Measurements from ENCODE around the gene BUD23. TPM values are rescaled to one million over a fixed set of nuclear protein-coding genes. Genes with fewer than 3 reads are reported as not detected.

Gene BUD23
- total and polyA plus RNA-seq, 2 experiments from 2014 or later = 62.1 to 117 TPM

DNA sequence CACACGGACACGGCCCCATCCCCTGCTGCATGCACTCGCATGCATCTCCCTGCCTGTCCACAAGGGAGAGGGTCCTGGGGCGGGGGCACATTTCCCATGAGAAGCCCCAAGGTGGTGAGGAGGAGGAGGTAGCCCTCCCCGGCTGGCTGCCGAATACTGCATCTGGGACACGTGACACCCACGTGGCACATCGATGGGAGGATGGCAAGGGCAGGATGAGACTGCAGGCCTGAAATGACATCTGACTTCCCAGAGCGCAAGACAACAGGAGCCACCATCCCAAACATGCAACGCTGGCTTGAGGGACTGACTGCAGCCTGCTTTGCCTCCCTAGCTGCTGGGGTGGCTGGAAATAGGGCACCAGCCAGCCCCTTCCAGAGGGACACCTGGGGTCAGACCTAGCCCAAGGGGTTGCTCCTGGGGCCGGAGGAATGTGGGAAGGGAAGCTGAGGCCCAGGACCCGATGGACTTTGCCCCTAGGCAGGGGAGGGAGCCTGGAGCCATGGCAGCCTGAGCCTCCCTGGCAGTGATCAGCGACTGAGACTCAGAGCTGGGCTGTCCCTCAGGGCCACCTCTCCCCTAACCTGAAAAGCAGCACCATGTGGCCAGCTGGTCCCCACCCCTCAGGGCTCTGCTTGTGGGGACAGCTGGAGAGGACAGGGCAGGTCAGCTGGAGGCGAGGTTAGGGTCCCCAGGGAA lies 16.1 kb downstream of the BUD23 start (continued):
- TF ChIP-seq POLR2AphosphoS5 (IDR thresholded peaks at IDR 0.05; ENCODE audit: low read depth) = no peak
- no peak for TF ChIP-seq ZNF114 (CRISPR knock-in tag; IDR thresholded peaks at IDR 0.05)

- Histone ChIP-seq H3K4me1 (ENCODE audit: insufficient read depth) (peaks cover 9% of the 10 kb centered on the region), H3K36me3 (ENCODE audit: insufficient read depth) (peaks cover 16% of the 10 kb centered on the region), H3K4me3 (no peak overlapping the region), H3F3A (replicated peaks; ENCODE audit: low read depth) (0 out of 2 replicates have a peak, but pooled peaks cover 8% of the 10 kb centered on the region), H2AFZ (no peak overlapping the region), H3K27me3 (ENCODE audit: insufficient read depth) (no peaks in the 10 kb centered on the region), H3K79me2 (replicated peaks; ENCODE audit: insufficient read depth) (no peaks in the 10 kb centered on the region), H4K20me1 (replicated peaks; ENCODE audit: insufficient read depth) (peaks cover 8% of the 10 kb centered on the region), H3K27ac (ENCODE audit: low read depth) (no peak overlapping the region), H3K9me2 (ENCODE audit: insufficient read depth) (no peaks in the 10 kb centered on the region), H3K4me2 (no peak overlapping the region)
- DNase-seq (ENCODE audit: low spot score) = no peak
- H3K9me3 Mint-ChIP-seq = no peaks in the 10 kb centered on the region; the same call in 2 of the 3 replicates
- peaks cover 23% of the 10 kb centered on the region for H3K4me1 Mint-ChIP-seq
- H3K4me3 Mint-ChIP-seq = no peak overlapping the region
- H3K27ac Mint-ChIP-seq = no peak overlapping the region
- peaks cover 18% of the 10 kb centered on the region for H3K27me3 Mint-ChIP-seq (ENCODE audit: insufficient read depth, low read depth, poor library complexity)
- peak; percentile 27; the same call in 1 of the 2 replicates for TF ChIP-seq POLR2AphosphoS5 (IDR thresholded peaks at IDR 0.05; ENCODE audit: low read depth)
- no peak for TF ChIP-seq ZNF331 (CRISPR knock-in tag; IDR thresholded peaks at IDR 0.05; ENCODE audit: low read depth)
- ATAC-seq = no peak
- peaks cover 48% of the 10 kb centered on the region for H3K36me3 Mint-ChIP-seq (ENCODE audit: low read depth)
Measured at GRCh38 chr7:73700069-73700423, 16.6 kb downstream of the BUD23 start.

GRCh38 chr7:73700581-73701134 lies 17.3 kb downstream of the BUD23 start:
- Histone ChIP-seq H3K9me2 (ENCODE audit: insufficient read depth) (no peaks in the 10 kb centered on the region), H4K20me1 (replicated peaks; ENCODE audit: insufficient read depth) (peaks cover 6% of the 10 kb centered on the region), H3K27ac (ENCODE audit: low read depth) (no peak overlapping the region), H3K27me3 (ENCODE audit: insufficient read depth) (no peaks in the 10 kb centered on the region), H2AFZ (no peak overlapping the region), H3K4me3 (no peak overlapping the region), H3K4me2 (no peak overlapping the region), H3F3A (replicated peaks; ENCODE audit: low read depth) (0 out of 2 replicates have a peak, but pooled peaks cover 8% of the 10 kb centered on the region), H3K79me2 (replicated peaks; ENCODE audit: insufficient read depth) (no peaks in the 10 kb centered on the region), H3K4me1 (ENCODE audit: insufficient read depth) (peaks cover 15% of the 10 kb centered on the region), H3K36me3 (ENCODE audit: insufficient read depth) (peaks cover 14% of the 10 kb centered on the region)
- Mint-ChIP-seq H3K36me3 (ENCODE audit: low read depth) (peaks cover 43% of the 10 kb centered on the region), H3K27ac (no peak overlapping the region), H3K27me3 (ENCODE audit: insufficient read depth, low read depth, poor library complexity) (peaks cover 18% of the 10 kb centered on the region), H3K9me3 (no peaks in the 10 kb centered on the region; the same call in 2 of the 3 replicates), H3K4me3 (no peak overlapping the region), H3K4me1 (peaks cover 30% of the 10 kb centered on the region)
- no peak for DNase-seq (ENCODE audit: low spot score)
- no peak for ATAC-seq
- TF ChIP-seq STAT1 (IDR thresholded peaks at IDR 0.05; ENCODE audit: unreplicated experiment) (no peak), POLR2AphosphoS5 (IDR thresholded peaks at IDR 0.05; ENCODE audit: low read depth) (no peak), EZH2 (IDR thresholded peaks at IDR 0.05; ENCODE audit: low read depth, unreplicated experiment) (no peak), ZNF331 (CRISPR knock-in tag; IDR thresholded peaks at IDR 0.05; ENCODE audit: low read depth) (no peak), NANOG (IDR thresholded peaks at IDR 0.05; ENCODE audit: borderline replicate concordance) (no peak), REST (IDR thresholded peaks at IDR 0.05; ENCODE audit: unreplicated experiment) (no peak), JUNB (IDR thresholded peaks at IDR 0.05; ENCODE audit: unreplicated experiment) (no peak), EZH2phosphoT487 (IDR thresholded peaks at IDR 0.05; ENCODE audit: unreplicated experiment) (no peak), CREB1 (CRISPR knock-in tag; IDR thresholded peaks at IDR 0.05; ENCODE audit: low read depth) (no peak)
- TF ChIP-seq, protein P1, sequence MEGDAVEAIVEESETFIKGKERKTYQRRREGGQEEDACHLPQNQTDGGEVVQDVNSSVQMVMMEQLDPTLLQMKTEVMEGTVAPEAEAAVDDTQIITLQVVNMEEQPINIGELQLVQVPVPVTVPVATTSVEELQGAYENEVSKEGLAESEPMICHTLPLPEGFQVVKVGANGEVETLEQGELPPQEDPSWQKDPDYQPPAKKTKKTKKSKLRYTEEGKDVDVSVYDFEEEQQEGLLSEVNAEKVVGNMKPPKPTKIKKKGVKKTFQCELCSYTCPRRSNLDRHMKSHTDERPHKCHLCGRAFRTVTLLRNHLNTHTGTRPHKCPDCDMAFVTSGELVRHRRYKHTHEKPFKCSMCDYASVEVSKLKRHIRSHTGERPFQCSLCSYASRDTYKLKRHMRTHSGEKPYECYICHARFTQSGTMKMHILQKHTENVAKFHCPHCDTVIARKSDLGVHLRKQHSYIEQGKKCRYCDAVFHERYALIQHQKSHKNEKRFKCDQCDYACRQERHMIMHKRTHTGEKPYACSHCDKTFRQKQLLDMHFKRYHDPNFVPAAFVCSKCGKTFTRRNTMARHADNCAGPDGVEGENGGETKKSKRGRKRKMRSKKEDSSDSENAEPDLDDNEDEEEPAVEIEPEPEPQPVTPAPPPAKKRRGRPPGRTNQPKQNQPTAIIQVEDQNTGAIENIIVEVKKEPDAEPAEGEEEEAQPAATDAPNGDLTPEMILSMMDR (conservative IDR thresholded peaks at IDR 0.05; ENCODE audit: low read depth in 2 of 2) = no peak

Data from GM23338 (cell line).